H1 (cell line): Measurements from ENCODE around the gene QSOX2. TPM values are rescaled to one million over a fixed set of nuclear protein-coding genes. Genes with fewer than 3 reads are reported as not detected.

ENCODE experiments used
- CHD1 ChIP-seq: IDR thresholded peaks from 2 replicates; pipeline ENCODE4 v1.6.1; 2012; ENCODE audit warnings: low read depth, low read length, improper control_type of control experiment
- E2F6 ChIP-seq: IDR thresholded peaks from 2 replicates; pipeline ENCODE4 v1.6.1; 2012; ENCODE audit warnings: inconsistent platforms
- SAP30 ChIP-seq: fragments of 300-600 bp; sonication (generic); IDR thresholded peaks from 2 replicates; pipeline ENCODE4 v1.7.1; 2012; ENCODE audit warnings: low read length, moderate library complexity, mild to moderate bottlenecking, inconsistent platforms; ENCODE audit not compliant: insufficient read depth, insufficient replicate concordance
- TAF7 ChIP-seq: optimal IDR thresholded peaks from 2 replicates; pipeline ENCODE3; 2011; ENCODE audit warnings: low read depth, mild to moderate bottlenecking, inconsistent platforms, low read length, moderate library complexity, borderline replicate concordance
- USF2 ChIP-seq: IDR thresholded peaks from 2 replicates; pipeline ENCODE4 v1.6.1; 2011; ENCODE audit warnings: low read length, improper control_type of control experiment
- polyA plus RNA-seq, 7 experiments: library from polyadenylated mRNA; depleted of rRNA in 3 of 7; stranded (reverse) in 5 of 7; unstranded in 2 of 7; fragments of >200 nt in 5 of 7; fragments of 200-250 nt in 2 of 7; gene quantifications; 1 replicate in 5 of 7; 2 replicates in 1 of 7; 4 replicates in 1 of 7; pipeline versions ENCODE4 v1.2.1 to v1.2.3, GENCODE V29; 2011 to 2013; ENCODE audit warnings: missing spikeins in 2 of 7, mixed read lengths in 2 of 7
- total RNA-seq: library from RNA; stranded (reverse); fragmentation: NEBNext Ultra II Directional; extraction: Animal tissue kit (Norgen Biotek cat#: 25700); gene quantifications from 2 replicates; pipeline ENCODE4 v1.2.1, GENCODE V29; 2021

QSOX2 gene
- total and polyA plus RNA-seq, 2 of the 8 experiments (the other 6 are each of a cell fraction or from before 2014, with no cell fraction given) = 18.0 to 28.6 TPM

GRCh38 chr9:136243631-136244030 lies 2.0 kb downstream of the QSOX2 start (continued):
- TF ChIP-seq CHD1 (no peak), TAF7 (no peak), E2F6 (no peak), USF2 (no peak), SAP30 (no peak)
